HG02588 (cell line): ENCODE results near the gene TMOD2.
"Not testable (repeated sequence)": the region's sequence is repeated elsewhere in the genome, so short reads cannot be mapped to it uniquely, and the experiment has no call there.

Experiments used
- ATAC-seq: cut with Tn5 transposase; IDR thresholded peaks from one replicate; pipeline ENCODE4 v1.9.1; 2021; ENCODE audit warnings: mild to moderate bottlenecking, moderate library complexity; ENCODE audit not compliant: unreplicated experiment

TMOD2 gene

DNA sequence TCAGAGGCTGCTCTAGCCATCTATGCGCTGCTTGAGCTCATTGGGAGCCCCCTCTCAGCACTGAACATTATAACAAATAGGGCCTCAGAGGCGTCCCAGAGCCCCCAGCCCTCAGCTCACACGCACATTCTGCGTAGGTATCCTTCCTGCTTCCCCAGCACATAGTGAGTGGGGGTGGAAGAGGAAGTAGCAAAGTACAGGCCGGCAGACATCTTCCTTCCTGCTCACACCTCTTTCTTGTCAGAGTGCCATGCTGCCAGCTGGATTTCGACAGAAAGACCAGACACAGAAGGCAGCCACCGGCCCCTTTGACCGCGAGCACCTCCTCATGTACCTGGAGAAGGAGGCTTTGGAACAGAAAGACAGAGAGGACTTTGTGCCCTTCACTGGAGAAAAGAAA is 16.6 kb downstream of the TMOD2 start:
- ATAC-seq: no peak

DNA sequence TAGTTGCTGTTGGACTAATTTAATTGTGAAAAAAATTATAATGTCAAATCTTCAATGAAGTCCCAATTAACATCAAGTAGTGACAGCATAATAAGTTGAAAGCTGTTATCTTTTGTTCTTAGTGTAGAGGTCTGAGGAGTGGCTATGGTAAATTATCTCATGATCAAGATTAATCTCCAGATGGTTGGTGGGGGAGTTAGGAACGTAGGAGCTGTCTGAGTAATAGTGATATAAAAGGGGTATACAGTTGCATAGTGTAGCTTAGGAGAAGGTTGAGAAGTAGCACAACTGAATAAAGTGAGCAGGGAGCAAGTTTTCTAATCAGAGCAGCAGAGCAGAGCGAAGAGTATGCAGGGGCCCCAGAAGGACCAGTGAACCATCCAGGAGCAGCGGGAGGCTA is 19.5 kb downstream of the TMOD2 start:
- ATAC-seq: no peak

DNA sequence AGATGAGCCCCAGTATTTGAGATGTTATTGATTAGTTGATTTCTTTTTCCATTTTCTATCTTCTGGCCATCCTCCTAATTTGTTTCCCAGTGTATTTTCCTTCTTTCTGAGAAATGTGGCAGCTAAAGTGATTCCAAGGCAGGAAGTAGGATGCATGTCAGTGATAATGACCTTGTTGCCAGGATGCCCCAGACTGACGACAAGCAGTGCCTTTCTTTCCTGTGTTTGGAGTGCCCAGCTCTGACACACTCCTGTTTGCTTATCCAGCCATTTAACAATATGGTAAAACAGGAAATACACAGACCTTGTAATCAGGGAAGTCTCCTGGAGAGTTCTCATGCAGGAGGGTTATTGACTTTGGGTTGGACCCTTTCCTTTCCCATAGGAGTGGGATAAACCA is 20.4 kb downstream of the TMOD2 start:
- ATAC-seq: no peak

DNA sequence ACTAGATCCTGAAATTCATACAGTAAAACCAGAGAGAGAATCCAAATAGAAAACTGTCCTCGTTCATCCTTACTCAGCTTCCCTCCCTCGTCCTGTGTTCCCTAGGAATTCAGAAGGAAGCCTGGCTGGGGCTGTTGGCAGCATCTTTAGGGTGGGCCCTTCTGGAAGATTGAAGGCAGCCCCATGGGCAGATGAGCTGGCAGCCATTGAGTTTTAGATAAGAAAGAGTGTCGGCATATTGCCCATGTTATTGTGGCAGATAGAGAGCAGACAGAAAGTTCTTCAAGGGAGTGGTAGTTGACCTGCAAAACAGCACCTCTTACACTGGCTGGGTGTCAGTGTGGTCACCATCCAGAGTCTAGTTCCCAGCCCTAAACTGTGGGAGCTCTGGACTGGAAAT is 23.5 kb downstream of the TMOD2 start:
- ATAC-seq: no peak

DNA sequence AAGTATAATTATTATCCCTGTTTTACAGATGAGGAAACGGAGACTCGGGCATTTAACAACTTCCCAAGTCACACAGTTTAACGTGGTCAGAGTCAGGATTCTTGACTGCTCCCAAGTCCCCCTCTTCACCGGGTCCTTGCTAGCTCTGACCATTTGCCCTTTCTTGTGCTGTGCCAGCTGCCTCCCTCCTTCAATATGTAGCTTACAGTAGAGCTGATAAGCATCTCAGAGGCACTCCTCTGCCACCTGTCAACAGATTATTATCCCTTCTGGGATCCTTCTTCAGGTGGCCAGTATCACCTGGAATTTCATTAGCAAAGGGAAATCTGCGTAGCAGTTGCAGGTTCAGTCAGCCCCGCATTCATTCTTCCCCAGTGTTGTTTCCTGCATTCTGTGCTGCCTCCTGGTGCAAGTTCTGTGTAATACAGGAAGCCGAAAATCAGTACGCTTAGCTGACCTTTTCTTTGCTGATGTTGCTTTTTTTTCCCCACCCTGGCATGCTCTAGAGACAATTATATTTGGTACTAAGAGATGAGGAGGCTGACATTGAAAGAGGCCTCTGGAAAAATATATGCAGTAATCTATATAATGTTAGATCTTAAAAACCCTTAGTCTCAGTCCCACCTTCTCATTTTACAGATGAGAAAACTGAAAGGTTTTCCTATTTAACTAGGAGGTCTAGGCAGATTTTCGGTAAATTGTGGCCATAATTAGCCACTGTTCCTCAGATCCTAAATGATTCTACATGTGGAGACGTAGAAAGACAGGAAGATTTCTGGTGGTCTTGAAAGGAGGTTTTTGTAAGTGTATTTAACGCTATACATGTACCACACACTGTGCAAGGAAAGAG is 24.8 kb downstream of the TMOD2 start:
- peak; percentile 47 for ATAC-seq

DNA sequence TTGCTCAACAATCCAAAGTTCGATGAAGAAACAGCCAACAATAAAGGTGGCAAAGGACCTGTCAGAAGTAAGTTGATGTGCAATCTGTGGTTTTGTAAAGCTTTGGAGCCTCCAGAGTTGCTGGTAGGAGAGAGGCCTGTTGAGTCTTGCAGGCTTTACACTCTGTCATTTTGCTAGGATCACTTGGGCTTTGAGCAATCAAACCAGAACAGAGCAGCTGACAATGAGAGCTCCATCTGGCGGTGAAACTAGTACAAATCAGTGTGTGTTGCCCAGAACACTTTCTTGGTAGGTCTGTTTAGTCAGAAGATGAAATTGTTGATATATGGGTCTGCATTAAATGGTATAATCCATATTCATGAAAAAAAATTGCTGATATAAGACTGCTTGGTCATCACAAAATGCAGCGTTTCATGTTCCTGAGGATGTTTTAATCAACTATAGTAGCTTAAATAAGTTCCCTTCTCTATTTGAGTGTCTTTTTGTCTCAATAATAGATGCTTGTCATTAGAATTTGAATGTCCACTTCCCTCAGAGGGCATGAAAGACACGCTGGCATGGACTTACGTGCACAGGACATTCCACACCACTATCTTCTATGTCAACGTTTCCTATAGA is 25.7 kb downstream of the TMOD2 start:
- peak; percentile 69 for ATAC-seq

DNA sequence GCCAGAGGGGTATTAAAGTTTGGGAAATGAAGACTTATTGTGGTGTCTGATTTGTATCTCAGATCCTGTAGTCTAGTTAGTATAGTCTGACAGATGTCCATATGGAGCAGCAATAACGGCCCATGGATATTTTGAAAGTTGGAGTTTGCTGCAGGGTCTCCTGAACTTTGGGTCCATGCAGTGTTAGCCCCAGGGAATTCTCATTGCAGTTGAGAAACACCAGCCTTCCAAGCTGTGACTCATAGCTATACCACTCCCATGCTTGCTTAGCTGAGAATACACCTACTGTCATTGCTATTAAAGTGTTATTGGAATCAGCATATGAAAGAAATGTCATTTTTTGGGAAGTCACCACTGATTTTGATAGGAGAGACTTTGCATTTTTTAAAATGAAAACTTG is 29.2 kb downstream of the TMOD2 start:
- no peak for ATAC-seq

DNA sequence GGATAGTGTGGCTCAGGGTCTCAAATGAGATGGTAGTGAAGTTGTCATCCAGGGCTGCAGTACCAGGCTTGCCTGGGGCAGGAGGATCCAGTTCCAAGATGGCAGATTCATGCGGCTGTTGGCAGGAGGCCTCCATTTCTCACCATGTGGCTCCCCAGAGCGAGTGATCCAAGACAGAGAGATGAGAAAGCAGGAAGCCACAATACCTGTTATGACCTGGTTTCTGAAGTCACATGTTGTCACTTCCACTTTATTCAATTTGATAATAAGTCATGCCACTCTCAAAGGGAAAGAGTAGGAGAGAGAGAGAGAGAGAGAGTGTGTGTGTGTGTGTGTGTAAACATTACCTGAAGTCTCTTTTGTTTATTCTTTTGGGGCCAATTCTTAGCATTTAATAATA is 30.1 kb downstream of the TMOD2 start:
- ATAC-seq: no peak

DNA sequence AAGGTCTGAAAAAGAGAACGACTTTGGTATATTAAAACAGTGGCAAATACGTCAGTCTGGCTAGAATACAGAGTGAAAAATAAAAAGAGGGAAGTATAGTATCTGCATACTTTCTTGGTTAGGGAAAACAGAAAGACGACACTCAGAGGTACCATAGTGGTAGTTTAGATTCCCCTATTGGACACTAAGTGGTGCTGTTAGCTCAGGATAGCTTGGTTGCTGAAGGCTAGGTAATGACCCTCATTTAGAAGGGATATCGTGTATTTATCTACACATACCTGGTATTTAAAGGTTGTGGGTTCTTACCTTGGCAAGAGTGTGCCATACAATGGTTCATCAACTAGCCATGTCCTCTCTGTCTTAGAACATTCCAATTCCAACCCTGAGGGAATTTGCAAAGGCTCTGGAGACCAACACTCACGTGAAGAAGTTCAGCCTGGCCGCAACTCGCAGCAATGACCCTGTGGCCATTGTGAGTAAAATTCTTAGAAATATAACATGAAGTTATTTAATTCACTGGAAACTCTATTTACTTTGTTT is 31.0 kb downstream of the TMOD2 start:
- no peak for ATAC-seq

DNA sequence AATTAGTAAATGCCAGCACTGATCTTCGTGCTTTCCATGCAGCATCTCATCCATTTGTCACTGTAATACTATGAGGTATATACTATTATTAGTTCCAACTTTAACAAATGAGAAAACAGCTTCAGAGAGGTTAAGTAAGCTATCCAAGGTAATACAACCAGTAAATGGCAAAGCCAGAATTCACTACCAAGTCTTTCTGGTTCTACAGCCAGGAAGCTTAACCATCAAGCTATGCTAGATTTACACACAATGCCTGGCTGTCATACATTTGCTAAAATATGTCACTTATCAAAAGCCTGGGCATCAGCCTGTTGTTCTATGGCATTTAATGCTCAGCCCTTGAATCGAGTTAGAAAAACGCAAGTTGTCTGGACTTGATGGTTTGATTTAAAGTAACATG is 32.6 kb downstream of the TMOD2 start:
- ATAC-seq: no peak

DNA sequence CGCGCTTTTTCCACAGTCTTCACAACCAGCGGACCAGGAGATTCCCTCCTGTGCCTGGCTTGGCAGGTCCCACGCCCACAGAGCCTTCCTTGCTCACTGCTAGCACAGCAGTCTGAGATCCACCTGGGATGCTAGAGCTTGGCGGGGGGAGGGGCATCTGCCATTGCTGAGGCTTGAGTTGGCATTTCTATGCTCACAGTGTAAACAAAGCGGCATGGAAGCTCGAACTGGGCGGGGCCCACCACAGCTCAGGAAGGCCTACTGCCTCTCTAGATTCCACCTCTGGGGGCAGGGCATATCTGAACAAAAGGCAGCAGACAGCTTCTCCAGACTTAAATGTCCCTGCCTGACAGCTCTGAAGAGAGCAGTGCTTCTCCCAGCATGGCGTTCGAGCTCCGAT is 35.7 kb downstream of the TMOD2 start:
- ATAC-seq: not testable (repeated sequence)

DNA sequence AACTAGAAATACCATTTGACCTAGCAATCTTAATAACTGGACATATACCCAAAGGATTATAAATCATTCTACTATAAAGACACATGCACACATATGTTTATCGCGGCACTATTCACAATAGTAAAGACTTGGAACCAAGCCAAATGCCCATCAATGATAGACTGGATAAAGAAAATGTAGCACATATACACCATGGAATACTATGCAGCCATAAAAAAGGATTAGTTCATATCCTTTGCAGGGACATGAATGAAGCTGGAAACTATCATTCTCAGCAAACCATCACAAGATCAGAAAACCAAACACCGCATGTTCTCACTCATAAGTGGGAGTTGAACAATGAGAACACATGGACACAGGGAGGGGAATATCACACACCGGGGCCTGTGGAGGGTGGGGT is 41.1 kb downstream of the TMOD2 start:
- not testable (repeated sequence) for ATAC-seq

DNA sequence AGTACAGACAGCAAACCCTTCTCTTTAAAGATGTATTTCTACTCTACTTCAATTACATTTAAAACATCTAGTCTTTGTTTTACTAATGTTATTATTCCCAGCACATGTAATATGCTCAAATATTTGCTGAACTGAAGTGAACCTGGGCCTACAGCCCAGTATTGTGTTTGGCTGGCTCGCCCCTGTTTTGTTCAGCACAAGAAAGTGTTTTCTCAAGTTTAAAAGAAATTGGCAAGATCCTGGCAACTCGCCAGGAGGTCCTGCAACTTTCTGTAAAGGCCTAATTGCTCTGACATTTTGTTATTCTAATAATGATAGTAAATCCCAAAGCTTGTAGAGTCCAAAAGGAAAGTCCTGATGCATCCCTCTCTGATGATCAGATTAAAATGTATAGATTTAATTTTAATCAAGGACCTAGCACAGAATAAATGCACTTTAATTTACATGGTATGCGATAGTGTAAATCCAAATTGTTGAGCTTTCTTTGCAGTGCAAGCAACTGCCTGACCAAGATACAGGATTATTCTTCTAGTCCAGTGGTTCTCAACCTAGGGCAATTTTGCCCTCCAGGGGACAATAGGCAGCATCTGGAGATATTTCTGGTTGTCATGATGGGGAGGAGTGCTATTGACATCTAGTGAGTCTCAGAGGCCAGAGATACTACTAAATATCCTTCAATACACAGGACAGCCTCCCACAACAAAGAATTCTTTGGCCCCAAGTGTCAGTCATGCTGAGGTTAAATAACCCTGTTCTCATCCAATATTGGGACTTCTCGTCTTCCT is 42.3 kb downstream of the TMOD2 start:
- no peak for ATAC-seq

DNA sequence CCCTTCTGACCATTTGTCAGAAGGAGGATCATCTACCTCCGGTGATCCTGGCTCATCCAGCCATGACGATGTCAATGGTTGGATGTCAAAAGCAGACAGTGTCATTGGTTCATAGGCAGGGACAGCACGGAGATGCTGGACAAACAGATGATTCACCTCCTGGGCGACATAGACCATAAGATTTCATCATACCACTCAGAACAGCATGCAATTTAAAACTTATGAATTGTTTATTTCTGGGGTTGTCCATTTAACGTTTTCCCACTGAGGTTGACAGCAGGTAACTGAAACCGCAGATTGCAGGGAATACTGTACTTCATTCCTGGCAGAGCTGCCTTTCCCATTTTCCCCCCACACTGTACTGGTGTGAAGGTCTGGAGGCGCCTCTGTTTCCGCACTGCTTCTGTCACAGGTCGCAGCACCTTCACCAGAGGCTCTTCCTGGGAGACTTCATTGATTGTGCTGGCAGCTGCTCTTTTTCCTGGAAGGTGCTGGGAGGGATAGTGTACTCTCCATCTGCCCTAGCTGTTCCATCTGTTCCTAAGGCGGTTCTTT is 45.5 kb downstream of the TMOD2 start:
- no peak for ATAC-seq

DNA sequence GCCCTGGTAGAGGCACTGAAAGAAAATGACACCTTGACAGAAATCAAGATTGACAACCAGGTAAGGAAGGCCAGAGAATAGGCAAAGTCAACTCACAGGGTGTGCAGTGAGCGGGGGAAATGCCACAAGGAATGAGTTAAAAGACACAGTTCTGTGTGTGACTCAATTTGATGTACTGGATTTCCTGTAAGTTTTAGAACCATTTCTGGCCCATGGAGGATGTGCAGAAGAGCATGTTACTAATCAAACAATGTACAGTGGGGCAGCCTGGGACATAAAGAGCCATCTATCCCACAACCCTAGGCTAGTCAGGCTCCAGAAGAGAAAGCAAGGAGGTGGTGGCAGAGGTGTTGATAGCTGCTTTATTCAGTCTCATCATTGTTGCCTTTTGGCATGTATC is 46.9 kb downstream of the TMOD2 start:
- ATAC-seq: no peak

DNA sequence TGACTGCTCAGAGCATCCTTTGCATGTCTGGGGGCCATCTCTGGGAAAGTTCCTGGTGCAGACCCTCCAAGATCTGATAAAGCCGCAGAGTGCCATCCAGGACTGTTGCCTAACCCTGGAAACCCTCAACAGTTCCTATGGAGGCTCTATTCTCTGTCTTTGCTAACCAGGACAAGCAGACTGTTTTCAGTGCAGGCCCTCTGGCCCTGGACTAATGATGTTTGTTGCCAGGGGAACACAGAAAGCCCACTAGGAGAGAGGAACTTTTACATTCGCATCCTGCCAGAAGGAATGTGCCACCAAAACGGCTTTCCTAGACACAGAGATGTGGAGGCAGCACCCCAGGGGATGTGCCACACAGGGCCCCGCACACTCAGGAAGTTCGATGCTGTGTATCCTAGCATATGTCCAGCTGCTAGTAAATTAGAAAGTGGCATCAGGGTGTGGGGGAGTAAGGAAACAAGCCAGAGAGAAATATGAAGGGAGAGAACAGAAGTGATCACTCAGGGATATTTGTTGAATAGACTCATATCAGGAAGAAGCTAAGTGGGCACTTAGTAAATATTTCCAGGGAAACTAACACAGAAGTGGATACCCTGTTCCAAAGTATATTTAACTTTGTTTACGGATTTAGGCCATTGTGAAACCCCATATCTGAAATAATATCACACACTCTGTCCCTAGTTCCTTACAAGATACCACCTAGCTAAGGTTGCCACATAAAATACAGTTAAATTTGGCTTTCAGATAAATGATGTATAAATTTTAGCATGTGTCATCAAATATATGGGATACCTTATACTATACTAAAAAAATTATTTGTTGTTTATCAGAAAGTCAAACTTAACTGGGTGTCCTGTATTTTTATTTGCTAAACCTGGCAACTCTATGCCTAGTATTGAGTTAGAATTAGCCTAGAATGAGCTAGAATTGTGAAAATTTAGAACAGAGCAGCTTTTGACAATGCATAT is 48.2 kb downstream of the TMOD2 start:
- ATAC-seq: no peak

DNA sequence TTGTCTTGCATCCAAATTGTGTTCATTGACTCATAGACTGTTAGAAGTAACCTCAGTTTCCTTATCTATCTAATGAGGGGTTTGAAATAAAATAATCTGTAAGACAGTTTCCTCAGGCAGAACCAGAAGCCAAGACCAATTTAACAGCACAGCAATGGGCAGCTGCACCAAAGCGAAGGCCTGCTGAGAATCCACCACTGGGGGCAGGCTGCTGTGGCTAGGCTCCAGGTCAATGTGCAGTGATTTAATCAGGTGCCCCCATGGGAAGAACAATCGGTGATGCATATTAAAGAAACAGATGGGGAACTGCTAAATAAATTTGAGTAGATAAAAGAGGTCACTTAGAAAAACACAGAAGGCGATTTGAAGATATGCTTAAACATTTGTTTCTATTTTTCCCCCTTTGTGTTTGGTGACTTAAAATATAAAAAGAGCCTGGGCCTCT is 50.0 kb downstream of the TMOD2 start:
- no peak for ATAC-seq

DNA sequence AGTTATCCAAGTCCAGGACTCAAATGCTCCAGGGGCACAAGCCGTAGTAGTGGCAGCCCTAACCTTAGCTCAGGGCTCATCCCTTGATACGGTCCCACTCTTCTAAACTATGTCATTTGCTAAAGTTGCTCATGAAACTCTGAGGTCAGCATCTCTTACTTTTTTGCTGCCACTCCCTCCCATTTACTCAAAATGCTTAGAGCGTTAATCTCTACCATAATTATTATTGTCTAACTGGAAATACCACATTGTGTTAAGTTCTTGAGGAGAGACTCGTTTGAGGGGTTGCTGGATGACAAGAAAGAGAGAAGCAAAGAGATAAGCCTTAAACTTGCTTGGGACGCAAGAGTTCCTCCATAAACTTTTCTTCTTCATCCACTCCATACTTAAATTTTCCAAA is 51.2 kb downstream of the TMOD2 start:
- no peak for ATAC-seq

DNA sequence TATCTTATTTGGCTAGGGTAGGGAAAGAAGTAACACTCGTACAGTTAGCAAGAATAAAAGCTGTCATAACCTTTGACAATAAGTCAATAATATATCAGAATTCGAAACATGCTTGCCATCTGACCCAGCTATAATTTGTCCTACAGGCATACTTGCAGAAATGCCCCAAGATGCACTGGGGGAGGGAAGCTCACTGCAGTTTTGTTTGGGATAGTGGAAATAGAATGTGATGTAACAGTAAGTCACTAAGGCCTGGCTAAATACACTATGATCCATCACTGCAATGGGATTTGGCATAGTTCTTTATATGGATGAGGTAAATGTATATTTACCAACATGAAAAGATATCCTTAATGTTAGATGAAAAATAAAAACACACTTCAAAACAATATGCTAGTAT is 52.6 kb downstream of the TMOD2 start:
- no peak for ATAC-seq

DNA sequence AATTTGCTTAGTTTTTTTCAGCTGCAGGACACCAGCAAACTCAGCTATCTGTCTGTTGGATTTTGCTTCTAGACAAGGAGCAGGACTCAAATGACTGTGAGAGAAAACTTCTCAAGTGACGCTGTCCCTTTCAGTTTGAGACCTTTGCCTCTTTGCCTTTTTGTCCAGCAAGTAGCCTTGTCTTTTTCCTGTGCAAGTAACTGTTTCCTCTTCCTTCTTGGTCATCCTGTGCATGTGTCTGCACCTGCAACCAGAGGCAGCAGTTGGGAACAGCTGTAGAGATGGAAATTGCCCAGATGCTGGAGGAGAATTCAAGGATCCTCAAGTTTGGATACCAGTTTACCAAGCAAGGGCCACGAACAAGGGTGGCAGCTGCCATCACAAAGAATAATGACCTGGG is 54.7 kb downstream of the TMOD2 start:
- ATAC-seq: no peak
